CD4-positive, alpha-beta T cell treated with Interleukin-6 for 4 hours (primary cell): ENCODE results near the gene KRTCAP2.
"Not testable (repeated sequence)": the region's sequence is repeated elsewhere in the genome, so short reads cannot be mapped to it uniquely, and the experiment has no call there.

Source experiments
- DNase-seq: peaks from one replicate; pipeline ENCODE4 v3.0.0-alpha.2; 2020; ENCODE audit warnings: mixed read lengths

Gene KRTCAP2

DNA sequence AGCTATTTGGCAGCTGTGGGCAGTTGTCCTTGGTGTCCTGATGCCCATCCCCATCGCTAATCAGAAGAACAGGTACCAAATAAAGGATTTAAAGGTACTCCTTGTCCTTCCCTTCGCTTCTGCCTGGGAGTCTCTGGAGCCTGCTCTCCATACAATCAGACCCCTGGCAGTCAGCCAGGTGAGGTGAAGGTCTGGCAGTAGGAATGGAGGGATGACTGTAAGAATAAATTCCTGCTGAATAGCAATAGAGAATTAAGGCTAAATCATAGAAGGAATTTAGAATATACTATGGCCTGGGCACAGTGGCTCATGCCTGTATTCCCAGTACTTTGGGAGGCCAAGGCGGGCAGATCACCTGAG lies 25.4 kb upstream of the KRTCAP2 start:
- DNase-seq: no peak

DNA sequence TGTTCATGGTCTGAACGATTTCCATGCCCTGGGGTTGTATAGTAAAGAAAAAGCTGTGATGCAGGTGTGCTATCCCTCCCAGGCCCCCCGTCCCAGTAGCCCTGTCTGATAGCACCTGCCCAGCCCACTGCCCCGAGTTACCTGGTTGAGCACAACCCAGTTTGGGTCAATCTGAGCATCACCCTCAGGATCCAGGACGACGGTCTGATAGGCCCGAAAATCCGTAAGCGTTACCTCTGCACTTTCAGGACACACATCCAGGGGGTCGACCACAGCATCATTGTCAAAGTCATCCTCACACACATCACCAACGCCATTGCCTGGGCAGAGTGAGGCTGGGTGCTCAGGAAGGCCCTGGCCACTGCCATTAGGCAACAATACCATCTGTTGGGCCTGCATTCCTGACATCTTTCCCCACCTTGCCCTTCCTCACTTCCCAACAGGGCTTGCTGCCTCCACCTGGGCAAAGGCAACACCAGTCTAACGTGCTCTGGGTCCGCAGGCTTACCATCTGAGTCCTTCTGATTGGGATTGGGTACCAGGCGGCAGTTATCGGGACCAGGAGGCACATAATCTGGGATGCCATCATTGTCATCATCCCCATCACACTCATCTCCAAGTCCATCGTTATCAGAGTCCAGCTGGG lies 24.9 kb upstream of the KRTCAP2 start:
- DNase-seq: no peak

DNA sequence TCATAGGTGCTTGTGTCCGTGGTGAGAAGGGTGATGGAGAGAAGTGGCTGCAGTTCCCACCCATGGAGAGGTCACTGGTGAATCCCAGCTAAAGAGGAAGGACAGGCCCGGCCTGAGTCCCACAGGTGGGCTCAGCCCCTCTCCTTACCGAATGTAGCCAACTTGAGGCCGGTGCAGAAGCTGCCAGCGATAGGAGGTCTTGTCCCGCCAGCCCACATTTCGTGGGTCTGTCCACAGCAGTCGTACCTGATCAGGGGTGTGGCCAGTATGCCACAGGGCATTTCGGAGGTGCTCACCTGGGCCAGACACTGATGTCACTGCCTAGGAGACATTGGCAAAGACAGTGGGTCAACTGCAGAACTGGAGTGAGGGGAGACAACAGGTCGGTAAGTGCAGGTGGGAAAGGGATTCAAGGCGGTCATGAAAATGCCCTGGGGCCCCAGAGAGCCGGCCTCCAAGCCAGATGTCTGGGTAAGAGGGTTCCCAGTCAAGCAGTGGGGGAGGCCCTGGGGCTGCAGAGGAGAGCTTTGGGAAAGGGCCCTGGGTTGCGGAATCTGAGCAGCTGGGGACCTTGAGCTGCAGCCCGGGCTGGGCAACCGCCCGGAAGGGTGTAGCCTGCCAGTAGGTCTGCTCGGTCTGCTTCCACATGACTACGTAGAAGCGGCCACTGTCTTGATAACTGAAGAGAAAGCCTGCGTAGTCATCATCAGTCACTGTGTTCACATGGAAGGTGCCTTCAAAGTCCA lies 24.0 kb upstream of the KRTCAP2 start:
- no peak for DNase-seq

DNA sequence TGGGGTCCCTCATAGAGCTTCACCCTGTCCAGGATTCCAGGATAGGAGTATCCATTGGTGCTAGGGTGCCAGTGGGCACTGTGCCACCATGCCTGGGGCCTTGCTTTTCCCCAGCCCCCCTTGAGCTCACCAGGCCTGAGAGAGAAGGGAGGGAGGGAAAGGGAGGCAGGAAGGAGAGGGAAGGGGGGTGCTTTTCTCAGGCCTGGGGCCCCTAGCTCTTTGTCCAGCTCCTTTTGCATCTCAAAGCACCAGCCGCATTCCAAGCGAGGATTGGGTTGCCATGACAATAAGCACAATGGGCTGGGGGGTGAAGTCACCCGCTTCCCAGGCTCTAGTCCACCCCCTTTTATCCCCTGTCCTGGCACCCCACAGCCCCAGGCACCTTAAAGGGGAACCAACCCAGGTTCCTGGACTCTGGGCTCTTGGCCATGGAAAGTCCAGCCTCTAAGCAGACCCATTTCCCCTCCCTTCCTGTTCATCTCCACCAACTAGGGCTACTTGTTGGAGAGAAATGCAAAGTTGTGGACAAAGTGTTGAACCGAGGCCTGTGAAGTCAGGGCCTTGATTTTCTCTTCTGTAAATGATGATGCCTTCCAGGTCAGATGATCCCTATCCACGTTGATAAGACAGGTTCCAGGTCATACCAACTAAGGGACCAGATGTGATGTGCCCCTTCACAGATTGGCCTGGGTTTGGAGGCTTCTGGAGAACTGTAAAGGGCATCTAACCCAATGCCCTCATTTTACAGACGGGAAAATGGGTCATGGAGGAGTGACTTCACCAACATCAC lies 23.2 kb upstream of the KRTCAP2 start:
- no peak for DNase-seq

DNA sequence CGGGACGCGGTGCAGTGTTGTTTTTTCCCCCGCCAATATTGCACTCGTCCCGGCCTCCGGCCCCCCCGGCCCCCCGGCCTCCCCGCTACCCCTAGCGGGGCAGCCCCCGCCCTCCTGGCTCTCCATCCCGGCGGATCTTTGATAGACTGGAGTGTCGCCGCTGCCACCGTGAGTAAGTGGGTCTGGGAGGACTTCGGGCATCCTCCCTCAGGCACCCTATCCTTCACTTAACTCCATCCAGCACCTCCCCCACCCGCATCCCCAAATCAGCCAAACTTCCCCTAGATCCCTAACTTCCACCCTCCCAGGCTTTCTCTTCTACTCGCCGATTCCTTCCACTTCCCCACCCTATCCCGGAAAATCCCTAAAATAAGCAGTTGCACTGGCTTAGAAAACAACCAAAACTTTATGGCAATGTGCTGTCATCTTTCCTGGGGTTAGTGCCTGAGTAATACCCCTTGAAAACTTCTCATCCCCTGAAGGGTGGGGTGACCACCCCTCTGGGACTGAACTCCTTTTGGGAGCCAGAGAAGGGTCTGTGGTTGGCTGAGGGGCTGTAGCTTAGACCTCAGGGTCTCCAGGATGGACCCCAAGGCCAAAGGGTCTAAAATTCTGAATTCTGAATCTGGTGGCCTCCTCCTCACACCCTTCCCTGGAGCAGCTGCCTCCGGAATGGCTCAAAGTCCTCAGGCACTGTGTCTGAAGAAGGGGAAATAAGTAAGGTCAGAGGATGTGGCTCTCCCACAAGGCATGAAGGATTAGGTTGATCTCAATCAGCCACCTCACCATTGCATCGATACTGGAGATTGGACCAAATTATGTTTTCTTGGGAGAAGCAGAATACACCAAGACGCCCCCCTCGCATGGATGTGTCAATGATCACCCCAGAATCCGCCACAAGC lies 22.3 kb upstream of the KRTCAP2 start:
- DNase-seq: no peak

DNA sequence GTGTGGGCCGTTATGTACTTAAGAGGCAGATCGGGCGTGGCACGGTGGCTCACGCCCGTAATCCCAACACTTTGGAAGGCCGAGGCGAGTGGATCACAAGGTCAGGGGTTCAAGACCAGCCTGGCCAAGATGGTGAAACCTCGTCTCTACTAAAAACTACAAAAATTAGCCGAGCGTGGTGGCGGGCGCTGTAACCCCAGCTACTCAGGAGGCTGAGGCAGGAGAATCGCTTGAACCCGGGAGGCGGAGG lies 20.8 kb upstream of the KRTCAP2 start:
- not testable (repeated sequence) for DNase-seq

DNA sequence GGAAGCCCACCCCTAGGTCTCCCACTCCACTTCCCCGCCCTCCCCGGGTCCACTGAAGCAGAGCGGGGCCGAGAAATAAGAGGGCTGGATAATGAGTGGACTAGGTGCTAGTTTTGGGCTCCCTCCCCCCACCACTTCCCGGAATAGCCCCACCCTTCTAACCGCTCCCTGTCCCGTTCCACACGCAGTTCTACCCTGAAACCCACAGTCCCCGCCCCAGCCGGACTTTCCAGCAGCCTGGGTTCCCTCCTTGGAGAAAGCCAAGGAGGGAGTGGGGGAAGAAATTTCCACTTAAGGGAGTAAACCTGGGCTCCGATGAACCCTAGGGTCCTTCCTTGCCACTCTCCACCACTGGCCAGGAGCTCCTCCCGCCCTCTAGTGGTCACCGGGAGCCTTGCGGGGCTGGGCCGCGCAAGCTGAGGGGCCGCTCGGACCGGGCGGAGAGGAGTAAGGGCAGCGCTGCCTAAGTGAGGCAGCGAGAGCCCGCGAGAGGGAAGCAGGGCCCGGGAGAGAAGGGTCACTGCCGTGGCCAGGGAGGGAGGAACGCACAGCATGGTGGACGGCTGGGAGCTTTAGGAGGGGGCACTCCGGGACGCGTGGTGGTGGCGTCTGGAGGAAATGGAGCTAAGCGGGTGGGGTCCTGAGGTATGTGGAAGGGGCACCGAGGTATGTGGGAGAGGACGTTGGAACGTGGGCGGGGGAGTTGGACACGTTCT lies 20.3 kb upstream of the KRTCAP2 start:
- DNase-seq: peak; percentile 76

DNA sequence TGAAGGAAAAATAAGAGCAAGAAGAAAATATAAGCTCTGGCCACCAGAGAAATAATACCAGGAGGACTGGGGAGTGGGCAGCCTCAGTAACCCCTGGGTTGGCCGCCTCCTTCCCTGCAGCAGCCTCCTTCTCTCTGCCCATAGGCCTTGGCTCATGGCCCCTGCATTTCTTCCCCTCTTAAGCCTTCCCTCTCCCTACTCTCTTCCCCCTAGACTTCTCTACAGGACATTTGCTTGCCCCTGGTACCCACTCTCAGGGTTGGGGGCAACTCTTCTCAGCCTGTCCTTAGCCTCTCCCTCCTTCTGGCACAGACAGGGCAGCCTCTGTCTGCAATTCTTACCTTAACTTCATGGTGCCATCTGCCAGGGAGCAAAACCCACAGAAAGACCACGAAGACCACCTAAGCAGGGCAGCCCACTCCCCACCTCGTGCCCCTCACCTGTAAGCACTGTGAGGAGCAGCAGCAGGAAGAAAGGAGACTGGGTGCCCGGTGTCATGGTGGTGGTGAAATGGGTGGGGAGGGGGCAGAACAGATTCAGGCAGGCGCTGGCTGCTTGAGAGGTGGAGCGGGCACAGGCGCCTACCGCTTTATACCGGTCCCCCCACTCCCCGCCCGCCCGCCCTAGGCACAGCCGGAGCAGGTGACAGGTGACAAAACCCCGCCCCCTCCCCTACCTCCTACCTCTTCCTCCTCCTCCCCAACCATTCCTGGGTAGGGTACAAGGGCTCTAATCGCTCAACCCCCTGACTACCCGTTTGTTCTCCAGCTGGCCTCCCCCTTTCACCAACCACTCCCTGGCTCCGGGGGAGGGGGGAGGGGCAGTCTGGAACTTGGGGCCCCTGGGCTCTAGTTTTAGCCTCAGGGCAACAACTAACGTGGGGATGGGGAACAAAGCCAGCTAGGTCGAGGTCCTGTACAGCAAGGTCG lies 19.5 kb upstream of the KRTCAP2 start:
- DNase-seq: peak; percentile 67

DNA sequence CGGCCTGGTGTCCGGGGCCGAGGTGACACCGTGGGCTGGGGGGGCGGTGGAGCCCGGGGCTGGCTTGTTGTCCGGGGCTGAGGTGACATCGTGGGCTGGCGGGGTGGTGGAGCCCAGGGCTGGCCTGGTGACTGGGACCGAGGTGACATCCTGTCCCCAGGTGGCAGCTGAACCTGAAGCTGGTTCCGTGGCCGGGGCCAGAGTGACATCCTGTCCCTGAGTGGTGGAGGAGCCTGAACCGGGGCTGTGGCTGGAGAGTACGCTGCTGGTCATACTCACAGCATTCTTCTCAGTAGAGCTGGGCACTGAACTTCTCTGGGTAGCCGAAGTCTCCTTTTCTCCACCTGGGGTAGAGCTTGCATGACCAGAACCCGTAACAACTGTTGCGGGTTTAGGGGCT lies 18.8 kb upstream of the KRTCAP2 start:
- no peak for DNase-seq

DNA sequence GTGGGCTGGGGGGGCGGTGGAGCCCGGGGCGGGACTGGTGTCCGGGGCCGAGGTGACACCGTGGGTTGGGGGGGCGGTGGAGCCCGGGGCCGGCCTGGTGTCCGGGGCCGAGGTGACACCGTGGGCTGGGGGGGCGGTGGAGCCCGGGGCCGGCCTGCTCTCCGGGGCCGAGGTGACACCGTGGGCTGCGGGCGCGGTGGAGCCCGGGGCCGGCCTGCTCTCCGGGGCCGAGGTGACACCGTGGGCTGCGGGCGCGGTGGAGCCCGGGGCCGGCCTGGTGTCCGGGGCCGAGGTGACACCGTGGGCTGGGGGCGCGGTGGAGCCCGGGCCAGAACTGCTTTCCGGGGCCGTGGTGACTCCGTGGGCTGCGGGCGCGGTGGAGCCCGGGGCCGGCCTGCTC lies 16.8 kb upstream of the KRTCAP2 start:
- DNase-seq: not testable (repeated sequence)

DNA sequence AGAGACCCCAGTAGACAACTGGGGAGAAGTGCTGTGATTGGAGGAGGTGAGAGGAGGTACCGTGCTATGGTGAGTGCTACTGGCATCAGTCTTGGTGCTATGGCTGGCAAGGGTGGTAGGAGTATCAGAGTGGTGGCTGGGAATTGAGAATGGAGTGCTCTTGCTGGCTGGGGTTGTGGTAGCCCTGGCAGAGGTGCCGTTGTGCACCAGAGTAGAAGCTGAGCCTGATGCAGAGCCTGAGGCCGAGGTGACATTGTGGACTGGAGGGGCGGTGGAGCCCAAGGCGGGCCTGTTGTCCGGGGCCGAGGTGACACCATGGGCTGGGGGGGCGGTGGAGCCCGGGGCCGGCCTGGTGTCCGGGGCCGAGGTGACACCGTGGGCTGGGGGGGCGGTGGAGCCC lies 15.2 kb upstream of the KRTCAP2 start:
- no peak for DNase-seq

DNA sequence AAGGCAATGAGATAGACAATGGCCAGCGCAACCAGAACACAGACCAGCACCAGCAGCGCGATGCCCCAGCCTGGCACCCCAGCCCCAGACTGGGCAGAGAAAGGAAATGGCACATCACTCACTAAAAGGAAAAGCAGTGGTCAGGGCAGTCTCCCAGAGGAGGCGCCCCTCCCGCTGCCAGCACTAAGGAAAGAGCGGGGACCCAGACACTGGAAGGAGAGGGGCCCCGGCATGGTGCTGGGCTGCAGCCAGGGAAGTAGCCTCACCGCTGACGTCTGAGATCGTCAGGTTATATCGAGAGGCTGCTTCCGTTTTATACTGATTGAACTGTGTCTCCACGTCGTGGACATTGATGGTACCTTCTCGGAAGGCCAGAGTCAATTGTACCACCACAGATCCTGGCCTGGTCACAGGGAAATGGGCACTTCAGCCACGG lies 14.4 kb upstream of the KRTCAP2 start:
- no peak for DNase-seq

DNA sequence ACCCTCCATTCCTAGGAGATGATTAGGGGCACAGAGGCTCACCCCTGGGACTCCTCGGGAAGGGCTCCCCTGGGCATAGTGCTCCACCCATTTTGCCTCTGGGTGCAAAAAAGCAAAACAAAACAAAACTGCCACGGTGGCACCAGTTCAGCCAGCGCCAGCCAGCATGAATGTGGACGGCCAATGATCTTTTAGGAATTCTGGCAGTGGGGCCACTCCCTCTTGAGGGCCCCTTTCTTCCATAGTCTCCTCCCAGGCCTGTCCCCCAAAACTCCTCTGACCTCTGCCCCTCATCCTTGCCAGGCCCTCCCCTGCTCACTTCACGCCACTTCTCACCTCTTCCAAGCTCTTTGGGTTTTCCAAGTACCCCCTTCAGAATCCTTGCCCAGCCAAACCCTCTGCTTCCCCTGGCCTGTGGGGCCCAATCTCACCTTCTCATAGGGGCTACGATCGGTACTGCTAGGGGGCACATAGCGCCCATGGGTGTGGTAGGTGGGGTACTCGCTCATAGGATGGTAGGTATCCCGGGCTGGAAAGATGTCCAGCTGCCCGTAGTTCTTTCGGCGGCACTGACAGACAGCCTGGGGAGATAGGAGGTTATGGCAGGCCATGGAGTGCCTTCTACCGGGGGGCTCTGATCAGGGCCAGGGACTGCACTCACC lies 13.8 kb upstream of the KRTCAP2 start:
- DNase-seq: no peak

DNA sequence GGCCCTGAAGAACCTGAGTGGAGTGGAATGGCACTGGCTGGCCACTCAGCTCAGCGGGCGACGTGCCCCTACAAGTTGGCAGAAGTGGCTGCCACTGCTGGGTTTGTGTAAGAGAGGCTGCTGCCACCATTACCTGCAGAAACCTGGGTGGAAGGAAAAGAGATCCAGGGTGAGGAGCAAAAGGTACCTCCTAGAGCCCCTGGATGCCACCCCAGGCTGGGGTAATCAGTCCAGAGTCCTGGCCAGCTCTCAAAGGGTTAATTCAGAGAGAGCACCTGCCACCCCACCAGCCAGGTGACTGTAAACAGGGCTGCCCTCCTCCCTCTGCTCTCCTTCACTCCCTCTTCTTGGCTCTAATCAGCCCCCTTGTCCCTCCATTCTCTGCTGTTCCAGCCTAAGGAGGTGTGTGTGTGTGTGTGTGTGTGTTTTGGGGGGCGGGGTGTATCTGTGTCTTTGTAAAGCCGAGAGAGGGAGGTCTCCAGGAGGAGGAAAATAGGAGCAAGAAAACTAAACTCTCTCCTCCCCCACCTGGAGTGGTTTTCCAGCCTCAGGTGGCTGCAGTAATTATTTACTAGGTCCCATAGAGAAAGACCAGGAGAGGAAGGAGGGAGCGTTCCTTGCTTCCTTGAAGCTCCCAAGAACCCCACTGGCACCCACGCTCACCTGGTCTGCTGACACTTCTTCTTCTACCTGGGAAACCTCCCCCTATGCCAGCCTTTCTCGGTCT lies 13.1 kb upstream of the KRTCAP2 start:
- no peak for DNase-seq

DNA sequence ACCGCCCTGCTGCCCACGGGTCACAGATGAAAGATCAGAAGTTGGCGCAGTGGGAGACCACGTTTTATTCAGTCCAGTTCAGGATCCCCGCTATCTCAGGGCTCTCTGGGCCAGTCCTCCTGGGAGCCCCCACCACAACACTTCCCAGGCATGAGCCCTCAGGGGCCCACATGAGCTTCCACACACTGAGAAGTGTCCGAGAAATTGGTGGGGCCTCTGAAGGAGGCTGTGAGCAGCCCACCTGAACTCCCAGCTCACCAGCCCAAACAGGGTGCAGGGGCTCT lies 12.6 kb upstream of the KRTCAP2 start:
- no peak for DNase-seq

DNA sequence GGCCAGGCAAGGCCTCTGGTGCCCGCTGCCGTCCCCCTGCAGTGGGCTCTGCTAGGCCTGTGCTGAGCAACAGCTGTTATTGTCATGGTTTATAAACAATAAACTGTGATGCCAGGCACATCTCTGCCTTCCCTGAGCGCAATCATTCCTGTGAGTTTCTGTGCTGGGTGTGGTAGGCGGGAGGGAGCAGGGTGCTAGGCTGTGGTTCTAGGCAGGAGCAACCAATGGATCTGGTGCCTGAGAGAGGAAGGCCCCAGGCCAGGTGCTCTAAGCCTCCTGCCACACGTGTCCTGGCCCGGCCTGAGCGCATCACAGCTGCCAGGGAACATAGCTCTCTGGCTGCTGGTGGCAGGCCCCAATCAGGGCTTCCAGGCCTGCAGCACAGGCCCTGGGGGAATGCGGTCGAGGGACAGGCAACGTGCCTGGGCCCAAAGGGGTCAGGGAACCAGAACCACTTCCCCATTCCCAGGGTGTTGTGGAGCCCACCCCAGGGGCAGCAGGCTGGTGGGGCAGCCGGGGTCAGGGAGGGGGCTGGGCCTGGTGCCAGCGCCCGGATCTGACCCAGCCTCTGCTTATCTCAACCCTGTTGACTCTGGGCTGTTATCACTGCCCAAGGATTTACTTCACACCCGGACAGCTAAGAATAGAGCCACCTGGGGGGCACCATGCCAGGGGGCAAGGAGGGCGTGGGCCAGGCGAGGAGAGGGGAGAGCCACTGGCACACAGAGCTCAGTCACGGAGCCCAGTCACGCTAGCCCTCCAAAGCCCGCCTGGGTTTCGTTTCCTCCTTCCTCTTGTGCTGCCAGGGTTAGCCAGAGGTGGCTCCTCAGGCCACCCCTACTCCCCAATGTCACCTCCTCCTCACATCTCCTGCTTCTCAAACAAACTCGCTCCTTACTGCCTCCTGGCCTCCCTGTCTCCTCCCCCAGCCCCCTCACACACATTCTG lies 12.0 kb upstream of the KRTCAP2 start:
- no peak for DNase-seq

DNA sequence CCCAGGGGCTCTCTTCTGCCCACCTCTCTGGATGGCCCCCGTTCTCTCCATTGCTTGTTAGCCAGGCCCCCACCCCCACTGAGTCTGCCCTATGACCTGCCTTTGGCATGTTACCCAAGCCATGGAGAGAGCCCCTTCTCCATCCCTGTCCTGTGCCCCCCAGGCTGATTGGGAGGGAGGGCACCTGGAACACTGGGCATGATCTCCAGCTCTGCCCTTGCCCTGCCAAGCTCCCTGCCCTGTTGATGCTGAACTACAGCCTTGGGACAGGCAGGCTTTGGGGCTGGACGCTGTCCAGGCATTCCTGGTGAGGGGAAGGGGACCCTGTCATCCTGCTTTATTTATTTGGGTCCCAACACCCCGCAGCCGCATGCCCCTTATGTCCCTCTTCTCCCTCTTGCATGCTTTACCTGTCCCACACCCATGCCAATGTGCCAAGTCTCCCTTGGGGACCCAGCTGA lies 11.3 kb upstream of the KRTCAP2 start:
- DNase-seq: no peak

DNA sequence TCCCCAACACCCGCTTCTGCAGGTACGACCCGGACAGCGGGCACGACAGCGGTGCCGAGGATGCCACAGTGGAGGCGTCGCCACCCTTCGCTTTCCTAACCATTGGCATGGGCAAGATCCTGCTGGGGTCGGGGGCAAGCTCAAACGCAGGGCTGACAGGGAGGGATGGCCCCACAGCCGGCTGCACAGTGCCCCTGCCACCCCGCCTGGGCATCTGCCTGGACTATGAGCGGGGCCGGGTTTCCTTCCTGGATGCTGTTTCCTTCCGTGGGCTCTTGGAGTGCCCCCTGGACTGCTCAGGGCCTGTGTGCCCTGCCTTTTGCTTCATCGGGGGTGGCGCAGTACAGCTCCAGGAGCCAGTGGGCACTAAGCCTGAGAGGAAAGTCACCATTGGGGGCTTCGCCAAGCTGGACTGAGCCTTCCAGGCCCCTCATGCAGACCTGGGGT lies 10.7 kb upstream of the KRTCAP2 start:
- DNase-seq: no peak

DNA sequence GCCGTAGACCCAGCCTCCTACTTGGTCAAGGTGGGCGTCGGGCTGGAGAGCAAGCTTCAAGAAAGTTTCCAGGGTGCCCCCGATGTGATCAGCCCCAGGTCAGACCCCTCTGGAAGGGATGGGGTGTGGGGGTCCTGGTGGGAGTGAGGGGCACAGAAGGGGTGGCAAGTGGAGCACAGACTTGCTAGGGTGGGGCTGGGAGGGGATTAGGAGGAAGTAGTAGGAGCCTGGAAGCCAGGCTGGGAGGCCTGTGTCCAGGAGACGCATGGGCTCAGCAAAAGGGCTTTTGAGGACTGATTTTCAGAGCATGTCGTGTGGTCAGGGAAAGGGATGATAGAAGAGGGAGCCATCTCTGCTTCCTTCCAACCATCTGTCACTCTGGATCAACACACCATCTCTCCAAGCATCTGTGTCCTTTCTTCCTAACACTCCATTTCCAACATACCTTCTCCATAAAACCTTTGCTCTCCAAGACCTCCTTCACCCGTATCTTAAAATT lies 9.0 kb upstream of the KRTCAP2 start:
- no peak for DNase-seq
